CD8-positive, alpha-beta memory T cell (primary cell): Measurements from ENCODE around the gene SPATA1. TPM values are rescaled to one million over a fixed set of nuclear protein-coding genes. Genes with fewer than 3 reads are reported as not detected.

Experiments used
- CTCF ChIA-PET: fragments of 350-600 bp; sonication (Branson Sonifier 250); formaldehyde crosslinking; loops from one replicate; lab custom pipeline; 2021; ENCODE audit warnings: antibody characterized with exemption; lab: Charles Lee
- POLR2A ChIA-PET: fragments of 350-600 bp; sonication (Branson Sonifier 250); formaldehyde crosslinking; loops from one replicate; lab custom pipeline; 2021; ENCODE audit warnings: antibody characterized with exemption; lab: Charles Lee
- DNase-seq, 5 donors: peaks; one replicate each; pipeline versions ENCODE4 v3.0.0 to v3.0.0-alpha.2; 2020 to 2022; ENCODE audit warnings: mixed read lengths in 1 of 5
- H3K27ac ChIP-seq: one replicate; pipeline ENCODE4 v1.7.0; 2013; ENCODE audit warnings: low read depth, mild to moderate bottlenecking, low read length, moderate library complexity
- H3K27me3 ChIP-seq: 2 replicates; pipeline ENCODE4 v1.7.0; 2013; ENCODE audit warnings: low read length, mild to moderate bottlenecking; ENCODE audit not compliant: insufficient read depth, poor library complexity, severe bottlenecking
- H3K36me3 ChIP-seq: 2 replicates; pipeline ENCODE4 v1.7.0; 2013; ENCODE audit warnings: mild to moderate bottlenecking, low read length, moderate library complexity; ENCODE audit not compliant: insufficient read depth
- H3K4me1 ChIP-seq: 2 replicates; pipeline ENCODE4 v1.7.0; 2013; ENCODE audit warnings: mild to moderate bottlenecking, low read length, moderate library complexity; ENCODE audit not compliant: insufficient read depth
- H3K4me3 ChIP-seq: 2 replicates; pipeline ENCODE4 v1.7.0; 2013; ENCODE audit warnings: mild to moderate bottlenecking, low read length
- H3K9me3 ChIP-seq: 2 replicates; pipeline ENCODE4 v1.7.0; 2013; ENCODE audit warnings: mild to moderate bottlenecking, low read length
- H3K27ac Mint-ChIP-seq, 8 donors: one replicate each; pipeline ENCODE4 v1.8.0; 2020 to 2021; ENCODE audit warnings: mixed read lengths in 8 of 8, mild to moderate bottlenecking in 6 of 8, inconsistent platforms in 3 of 8, moderate library complexity in 3 of 8
- H3K27me3 Mint-ChIP-seq, 2 donors: one replicate each; pipeline ENCODE4 v1.8.0; 2020 to 2021; ENCODE audit warnings: mixed read lengths in 2 of 2, mild to moderate bottlenecking in 1 of 2, moderate library complexity in 1 of 2
- H3K36me3 Mint-ChIP-seq, 3 donors: one replicate each; pipeline ENCODE4 v1.8.0; 2020 to 2021; ENCODE audit warnings: mixed read lengths in 3 of 3, inconsistent platforms in 1 of 3, mild to moderate bottlenecking in 1 of 3
- H3K4me1 Mint-ChIP-seq, 3 donors: one replicate each; pipeline ENCODE4 v1.8.0; 2020 to 2021; ENCODE audit warnings: mixed read lengths in 3 of 3, inconsistent platforms in 1 of 3, mild to moderate bottlenecking in 1 of 3
- H3K4me3 Mint-ChIP-seq, 7 donors: one replicate each; pipeline ENCODE4 v1.8.0; 2020 to 2021; ENCODE audit warnings: mixed read lengths in 7 of 7, mild to moderate bottlenecking in 6 of 7, moderate library complexity in 4 of 7, inconsistent platforms in 2 of 7
- H3K9me3 Mint-ChIP-seq, 5 donors: one replicate each; pipeline ENCODE4 v1.8.0; 2020 to 2022; ENCODE audit warnings: mixed read lengths in 5 of 5, mild to moderate bottlenecking in 3 of 5, moderate library complexity in 2 of 5, inconsistent platforms in 1 of 5
- polyA plus RNA-seq: library from polyadenylated mRNA; unstranded; fragments of 300-500 nt; fragmentation: Illumina TruSeq; gene quantifications from one replicate; pipeline ENCODE4 v1.2.3, GENCODE V29; 2021
- total RNA-seq, 2 experiments: library from RNA; stranded (reverse); gene quantifications; one replicate each; pipeline ENCODE4 v1.2.3, GENCODE V29; 2021

Gene SPATA1
- total and polyA plus RNA-seq, 3 experiments from 2014 or later = 0.55 to 0.69 TPM; not detected in 1

DNA sequence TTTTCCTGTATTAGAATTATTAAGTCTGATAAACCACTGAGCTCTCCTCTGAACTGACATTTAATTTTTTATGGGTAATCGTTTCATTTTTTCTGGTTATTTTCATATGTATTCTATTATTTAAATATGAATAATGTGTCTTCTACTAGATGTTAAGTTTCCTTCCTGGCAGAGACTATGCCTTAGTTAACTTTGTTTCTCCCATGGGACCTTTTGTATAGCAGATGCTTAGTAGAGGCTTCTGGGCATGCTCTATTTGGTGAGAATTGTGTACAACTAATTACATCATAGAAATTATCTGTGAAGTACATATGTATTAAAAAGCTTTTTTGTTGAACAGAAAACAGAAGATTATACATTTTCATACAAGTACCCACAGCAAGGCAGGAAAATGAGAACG is 44.6 kb downstream of the SPATA1 start:
- H3K36me3 ChIP-seq = peaks cover 9% of the 10 kb centered on the region
- no peak for DNase-seq
- no peaks in the 10 kb centered on the region for H3K27me3 ChIP-seq
- H3K27ac Mint-ChIP-seq = no peak overlapping the region
- no peaks in the 10 kb centered on the region for H3K27me3 Mint-ChIP-seq
- CTCF ChIA-PET = interaction anchor here (1.3 kb wide), 1 partner anchor 9 kb away, joined by 8 read pairs; no protein-coding TSS in a partner anchor
- H3K36me3 Mint-ChIP-seq = peaks cover 0 to 17% (median 4%) of the 10 kb centered on the region in 3 donors
- POLR2A ChIA-PET = no interaction called here
- no peaks in the 10 kb centered on the region for H3K9me3 ChIP-seq
- no peak overlapping the region for H3K4me3 ChIP-seq
- H3K27ac ChIP-seq = no peak overlapping the region
- no peaks in the 10 kb centered on the region for H3K4me1 Mint-ChIP-seq
- no peak overlapping the region for H3K4me3 Mint-ChIP-seq
- H3K9me3 Mint-ChIP-seq = no peaks in the 10 kb centered on the region
- no peaks in the 10 kb centered on the region for H3K4me1 ChIP-seq

- DNase-seq = no peak
- POLR2A ChIA-PET = no interaction called here
- Histone ChIP-seq H3K27me3 (no peaks in the 10 kb centered on the region), H3K36me3 (peaks cover 11% of the 10 kb centered on the region), H3K9me3 (no peaks in the 10 kb centered on the region), H3K4me1 (peaks cover 22% of the 10 kb centered on the region), H3K4me3 (no peak overlapping the region), H3K27ac (no peak overlapping the region)
- CTCF ChIA-PET = no interaction called here
- H3K4me1 Mint-ChIP-seq = peaks cover 42 to 64% (median 57%) of the 10 kb centered on the region in 3 donors
- H3K27ac Mint-ChIP-seq = no peak overlapping the region
- H3K36me3 Mint-ChIP-seq = peaks cover 0 to 60% (median 19%) of the 10 kb centered on the region in 3 donors
- no peaks in the 10 kb centered on the region for H3K27me3 Mint-ChIP-seq
- no peaks in the 10 kb centered on the region for H3K9me3 Mint-ChIP-seq
- no peak overlapping the region for H3K4me3 Mint-ChIP-seq
These were observed 63.0 kb downstream of the SPATA1 start for GRCh38 chr1:84569216-84569615.

GRCh38 chr1:84570436-84571149 is 64.4 kb downstream of the SPATA1 start:
- Histone ChIP-seq H3K4me3 (no peak overlapping the region), H3K27ac (no peak overlapping the region), H3K9me3 (no peaks in the 10 kb centered on the region), H3K27me3 (no peaks in the 10 kb centered on the region), H3K36me3 (peaks cover 11% of the 10 kb centered on the region), H3K4me1 (peaks cover 26% of the 10 kb centered on the region)
- DNase-seq = no peak
- H3K9me3 Mint-ChIP-seq = no peaks in the 10 kb centered on the region
- H3K4me1 Mint-ChIP-seq = peaks cover 47 to 70% (median 63%) of the 10 kb centered on the region in 3 donors
- H3K27ac Mint-ChIP-seq = peak overlapping the region in 2 of 8 donors; percentile 14 to 38
- H3K27me3 Mint-ChIP-seq = no peaks in the 10 kb centered on the region
- H3K4me3 Mint-ChIP-seq = peak overlapping the region in 1 of 7 donors; percentile 25
- H3K36me3 Mint-ChIP-seq = peaks cover 0 to 56% (median 19%) of the 10 kb centered on the region in 3 donors
- POLR2A ChIA-PET = no interaction called here
- CTCF ChIA-PET = no interaction called here

DNA sequence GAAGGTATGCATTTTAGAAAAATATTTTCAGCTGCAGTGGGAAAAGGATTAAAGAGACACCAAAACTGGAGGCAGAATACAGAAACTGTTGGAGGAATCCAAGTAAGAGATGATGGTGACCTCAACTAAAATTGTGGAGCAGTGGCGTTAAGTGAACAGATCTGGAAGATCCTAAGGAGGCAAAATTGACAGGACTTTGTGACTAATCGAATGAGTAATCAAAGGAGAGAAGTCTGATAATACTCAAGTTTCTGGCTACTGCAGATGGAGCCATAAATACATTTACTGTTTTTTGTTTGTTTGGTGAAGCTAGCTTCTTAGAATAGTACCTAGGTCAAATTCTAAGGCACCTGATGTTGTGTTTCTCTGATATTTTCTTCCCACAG is 65.0 kb downstream of the SPATA1 start:
- no peaks in the 10 kb centered on the region for H3K27me3 Mint-ChIP-seq
- Histone ChIP-seq H3K27ac (no peak overlapping the region), H3K27me3 (no peaks in the 10 kb centered on the region), H3K4me3 (no peak overlapping the region), H3K4me1 (peaks cover 26% of the 10 kb centered on the region), H3K36me3 (peaks cover 11% of the 10 kb centered on the region), H3K9me3 (no peaks in the 10 kb centered on the region)
- no peaks in the 10 kb centered on the region for H3K9me3 Mint-ChIP-seq
- peaks cover 0 to 52% (median 19%) of the 10 kb centered on the region in 3 donors for H3K36me3 Mint-ChIP-seq
- H3K4me1 Mint-ChIP-seq = peaks cover 47 to 67% (median 63%) of the 10 kb centered on the region in 3 donors
- H3K4me3 Mint-ChIP-seq = peak overlapping the region in 2 of 7 donors; percentile 39 to 93
- DNase-seq = no peak
- POLR2A ChIA-PET = no interaction called here
- CTCF ChIA-PET = no interaction called here
- H3K27ac Mint-ChIP-seq = peak overlapping the region in 1 of 8 donors; percentile 1

- Histone ChIP-seq H3K9me3 (no peaks in the 10 kb centered on the region), H3K27ac (peak overlapping the region; percentile 97), H3K4me1 (peaks cover 26% of the 10 kb centered on the region), H3K4me3 (peak overlapping the region; percentile 91), H3K27me3 (no peaks in the 10 kb centered on the region), H3K36me3 (peaks cover 3% of the 10 kb centered on the region)
- Mint-ChIP-seq H3K27ac (peak overlapping the region; percentile 95 to 100 (median 99)), H3K4me3 (peak overlapping the region; percentile 93 to 99 (median 97)), H3K27me3 (no peaks in the 10 kb centered on the region), H3K36me3 (peaks cover 0 to 35% (median 8%) of the 10 kb centered on the region in 3 donors), H3K4me1 (peaks cover 41 to 55% (median 49%) of the 10 kb centered on the region in 3 donors), H3K9me3 (no peaks in the 10 kb centered on the region)
- CTCF ChIA-PET = interaction anchor here (0.8 to 2.1 kb wide), 8 partner anchors 9 to 432 kb away, joined by 3 to 8 read pairs (median 5); partner anchors contain the start of genes GNG5 and SPATA1
- no peak for DNase-seq
- POLR2A ChIA-PET = interaction anchor here (0.6 to 2.8 kb wide), 6 partner anchors 59 to 429 kb away, joined by 3 to 32 read pairs (median 8); partner anchors contain the start of genes GNG5, PRKACB, RPF1 and SPATA1
These were observed 67.3 kb downstream of the SPATA1 start for GRCh38 chr1:84573481-84573966.

- peak within 1 kb of the TSS; percentile 97 for H3K27ac ChIP-seq
- Mint-ChIP-seq H3K27ac (peak within 1 kb of the TSS; percentile 95 to 100 (median 99)), H3K9me3 (no peaks in the 10 kb centered on the region), H3K4me3 (peak within 1 kb of the TSS; percentile 93 to 99 (median 97)), H3K36me3 (peaks cover 0 to 28% (median 6%) of the 10 kb centered on the region in 3 donors), H3K4me1 (peaks cover 39 to 48% (median 45%) of the 10 kb centered on the region in 3 donors), H3K27me3 (no peaks in the 10 kb centered on the region)
- H3K27me3 ChIP-seq = no peaks in the 10 kb centered on the region
- H3K9me3 ChIP-seq = no peaks in the 10 kb centered on the region
- peaks cover 26% of the 10 kb centered on the region for H3K4me1 ChIP-seq
- peak; percentile 78 to 90 (median 84) for DNase-seq
- ChIA-PET POLR2A (interaction anchor here (0.6 to 2.8 kb wide), 8 partner anchors 60 to 429 kb away, joined by 3 to 32 read pairs (median 5); partner anchors contain the start of genes GNG5, PRKACB, RPF1 and SPATA1), CTCF (interaction anchor here (0.8 to 2.1 kb wide), 8 partner anchors 10 to 433 kb away, joined by 3 to 8 read pairs (median 5); partner anchors contain the start of genes GNG5 and SPATA1)
- H3K36me3 ChIP-seq = no peaks in the 10 kb centered on the region
- H3K4me3 ChIP-seq = peak within 1 kb of the TSS; percentile 91
These were observed 68.0 kb downstream of the SPATA1 start, which contains the start of gene CTBS for GRCh38 chr1:84573967-84574842. Gene CTBS (minus strand): TSS chr1:84574440. CDS start chr1:84574415, 25 bp downstream.

GRCh38 chr1:84574936-84575335 is 68.8 kb downstream of the SPATA1 start:
- H3K4me1 ChIP-seq = peaks cover 26% of the 10 kb centered on the region
- no peaks in the 10 kb centered on the region for H3K27me3 ChIP-seq
- H3K36me3 Mint-ChIP-seq = peaks cover 0 to 23% (median 6%) of the 10 kb centered on the region in 3 donors
- H3K27ac ChIP-seq = peak overlapping the region; percentile 3
- no peaks in the 10 kb centered on the region for H3K9me3 Mint-ChIP-seq
- ChIA-PET POLR2A (interaction anchor here (1.0 to 2.8 kb wide), 2 partner anchors 69 to 422 kb away, joined by 4 to 32 read pairs; partner anchors contain the start of genes GNG5 and SPATA1), CTCF (no interaction called here)
- H3K36me3 ChIP-seq = no peaks in the 10 kb centered on the region
- peak overlapping the region; percentile 83 to 99 (median 91) for H3K27ac Mint-ChIP-seq
- peaks cover 39 to 45% (median 44%) of the 10 kb centered on the region in 3 donors for H3K4me1 Mint-ChIP-seq
- DNase-seq = no peak
- no peaks in the 10 kb centered on the region for H3K9me3 ChIP-seq
- H3K4me3 ChIP-seq = peak overlapping the region; percentile 61
- peak overlapping the region; percentile 93 to 99 (median 97) for H3K4me3 Mint-ChIP-seq
- H3K27me3 Mint-ChIP-seq = no peaks in the 10 kb centered on the region
